Medulla oblongata (tissue), 1 donor: ENCODE data around the gene TP53BP1.

Experiments
- DNase-seq: peaks from one replicate; pipeline ENCODE4 v3.0.0-alpha.2; 2015; ENCODE audit errors: extremely low spot score

Gene TP53BP1

DNA sequence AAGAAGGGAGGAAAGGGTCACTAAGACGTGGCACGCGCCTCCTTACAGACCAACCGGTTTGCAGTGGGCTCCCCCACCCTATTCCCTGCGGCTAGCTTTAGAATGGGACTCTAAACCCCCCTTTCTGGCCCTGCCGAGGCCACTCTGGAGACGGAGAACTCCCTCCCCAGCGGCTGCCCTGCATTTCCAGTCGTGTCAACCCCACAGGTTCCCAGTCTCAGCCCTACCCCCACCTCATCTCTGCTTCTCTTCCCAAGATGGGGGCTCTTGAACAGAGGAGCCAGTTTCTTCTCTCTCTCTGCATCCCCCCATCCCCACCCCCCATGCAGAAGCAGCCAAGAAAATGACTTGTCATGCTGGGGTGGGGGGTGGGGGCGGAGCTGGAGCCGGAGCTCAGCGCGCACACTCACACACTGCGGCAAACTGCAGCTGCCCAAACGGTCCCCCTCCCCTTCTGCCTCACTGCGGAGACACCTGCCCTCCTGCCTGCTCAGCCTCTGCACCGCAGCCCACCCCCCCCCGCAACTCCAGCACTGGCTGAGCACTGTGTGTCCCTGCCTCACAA is 25.3 kb upstream of the TP53BP1 start:
- DNase-seq = peak; percentile 83

DNA sequence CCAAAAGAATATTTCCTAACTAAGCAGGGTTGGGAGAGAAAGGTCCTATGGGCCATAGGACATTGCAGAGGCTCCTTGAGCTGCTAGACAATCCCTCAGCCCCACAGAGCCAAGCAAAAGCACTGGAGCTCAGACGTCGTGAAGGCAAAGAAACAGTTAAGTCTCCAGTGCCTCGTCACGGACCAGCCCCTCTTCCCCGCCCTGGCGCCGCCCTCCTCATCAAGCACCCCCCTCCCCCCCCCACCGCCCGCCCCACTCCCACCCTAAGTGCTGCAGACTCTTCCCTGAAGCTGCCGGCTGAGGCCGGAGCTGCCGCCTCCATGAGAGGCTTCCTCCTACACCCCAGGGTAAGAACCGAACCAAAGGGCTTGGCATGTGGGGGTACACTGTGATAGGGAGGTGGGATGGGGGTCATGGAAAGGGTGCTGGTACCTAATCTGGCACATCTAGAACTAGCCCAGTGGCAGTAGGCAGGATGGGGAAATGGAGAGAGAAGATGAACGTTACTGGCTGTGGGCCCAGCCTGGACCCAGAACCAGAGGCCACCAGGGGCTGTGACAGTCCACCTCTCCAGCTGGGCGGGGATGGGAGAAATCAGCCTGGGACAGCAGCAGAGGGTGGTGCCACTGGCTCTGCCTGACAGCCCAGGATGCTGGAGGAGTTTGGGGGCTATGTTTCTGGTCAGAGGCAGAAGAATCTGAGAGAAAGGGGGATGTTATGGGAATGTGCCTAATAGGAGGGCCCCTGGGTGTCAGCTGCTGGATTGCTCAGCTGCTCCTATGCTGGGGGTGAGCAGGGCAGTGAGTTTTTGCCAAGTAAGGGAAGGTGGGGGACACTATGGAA is 24.6 kb upstream of the TP53BP1 start, which contains the start of gene MAP1A:
MAP1A (plus strand) TSS at position 255 of the 843 bp plus-strand sequence. CDS start 3,866 bp downstream, outside the sequence.
- DNase-seq = peak; percentile 70

DNA sequence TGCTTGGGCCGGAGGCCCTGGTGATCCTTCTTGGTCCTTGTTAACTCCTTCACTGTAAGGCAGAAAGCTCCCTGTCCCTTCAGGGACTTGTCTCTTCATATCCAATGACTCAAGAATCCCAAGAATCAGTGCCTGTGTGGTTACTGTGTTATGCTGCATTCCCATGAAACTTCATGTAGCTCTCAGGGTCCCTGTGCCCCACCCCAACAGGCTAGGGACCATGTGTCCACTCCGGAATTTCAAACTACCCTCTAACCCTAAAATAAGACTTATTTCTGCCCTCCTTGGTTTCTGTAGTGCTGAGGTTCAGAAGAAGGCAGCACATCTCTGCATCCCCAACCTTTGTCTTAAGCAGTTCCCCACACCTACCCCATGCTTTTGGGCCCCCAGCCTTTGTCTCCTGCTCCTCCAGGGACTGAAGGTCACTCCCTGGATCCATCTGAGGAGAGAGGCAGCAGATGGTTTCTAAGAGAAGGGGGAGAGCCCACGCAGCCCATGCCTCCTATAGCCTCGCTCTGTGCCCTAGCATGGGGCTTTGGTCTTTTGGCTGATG is 23.9 kb upstream of the TP53BP1 start:
- DNase-seq = peak; percentile 52

DNA sequence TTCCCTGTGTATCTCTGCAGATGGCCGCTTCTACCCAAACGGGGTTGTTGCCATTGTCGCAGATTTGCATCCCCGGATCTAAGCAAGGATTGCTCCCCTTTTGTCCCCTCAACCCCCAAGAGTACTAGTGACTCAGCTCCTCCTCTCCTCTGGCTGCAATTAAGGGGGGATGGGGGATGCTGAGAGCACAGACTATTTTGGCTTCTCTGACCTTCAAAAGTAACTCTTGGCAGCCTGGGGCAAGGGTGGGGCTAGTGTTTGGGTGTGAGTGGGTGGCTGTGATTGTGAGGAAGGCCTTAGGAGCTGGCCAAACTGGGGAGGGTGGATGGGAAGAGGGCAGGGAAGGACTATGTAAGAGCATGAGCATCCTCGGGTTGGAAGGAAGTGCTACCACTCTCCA is 23.2 kb upstream of the TP53BP1 start:
- DNase-seq = peak; percentile 45

DNA sequence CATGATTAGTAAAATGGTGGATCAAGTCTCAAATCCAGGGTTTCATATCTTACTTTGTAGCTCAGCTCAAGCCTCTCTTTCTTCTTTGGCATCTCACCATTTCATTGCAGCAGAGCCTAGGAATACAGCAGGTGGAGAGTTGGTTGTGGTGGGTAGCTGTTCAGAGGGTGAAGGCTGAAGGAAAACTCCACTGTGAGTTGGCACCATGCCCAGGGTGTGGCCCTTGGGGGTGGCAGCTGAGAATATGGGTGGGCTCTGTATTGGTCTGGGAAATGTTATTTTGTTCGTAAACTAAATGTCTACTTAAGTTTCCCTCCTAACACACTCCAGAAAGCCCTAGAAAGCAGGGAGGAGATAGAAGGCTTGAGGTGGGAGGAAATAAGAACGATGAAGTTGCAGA is 22.8 kb upstream of the TP53BP1 start:
- DNase-seq = no peak

DNA sequence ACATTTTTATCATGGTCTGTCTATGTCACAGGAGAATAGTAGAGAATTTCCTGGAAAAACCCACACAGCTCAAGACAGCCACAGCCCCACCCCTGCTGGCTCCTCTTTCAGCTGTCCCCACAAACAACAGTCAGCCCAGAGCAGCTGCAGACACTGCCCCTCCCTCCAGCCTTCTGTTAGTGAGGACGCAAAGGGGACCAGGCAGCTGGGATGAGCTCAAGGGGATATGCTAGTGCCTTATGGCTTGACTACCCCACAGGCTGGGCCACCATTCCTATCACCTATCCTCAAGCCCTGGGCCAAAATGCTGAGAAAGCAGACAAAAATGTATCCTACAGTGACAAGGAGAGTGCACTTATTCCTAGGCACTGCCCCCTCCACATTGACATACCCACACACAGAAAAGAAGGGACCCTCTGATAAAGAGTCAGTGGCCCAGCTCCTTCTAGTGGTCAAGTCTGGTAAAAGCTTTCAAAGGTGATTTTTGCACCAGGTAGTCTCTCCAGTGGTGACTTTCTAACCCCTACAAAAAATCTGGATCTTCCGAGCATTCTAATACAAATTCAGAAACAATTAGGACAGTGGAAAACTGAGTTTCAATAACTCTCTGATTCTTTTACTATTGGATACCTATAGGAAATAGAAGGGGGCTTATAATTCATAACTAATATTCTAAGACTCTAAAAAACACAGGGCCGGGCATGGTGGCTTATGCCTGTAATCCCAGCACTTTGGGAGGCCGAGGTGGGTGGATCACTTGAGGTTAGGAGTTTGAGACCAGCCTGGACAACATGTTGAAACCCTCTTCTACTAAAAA is 21.5 kb upstream of the TP53BP1 start:
- DNase-seq = peak; percentile 90

DNA sequence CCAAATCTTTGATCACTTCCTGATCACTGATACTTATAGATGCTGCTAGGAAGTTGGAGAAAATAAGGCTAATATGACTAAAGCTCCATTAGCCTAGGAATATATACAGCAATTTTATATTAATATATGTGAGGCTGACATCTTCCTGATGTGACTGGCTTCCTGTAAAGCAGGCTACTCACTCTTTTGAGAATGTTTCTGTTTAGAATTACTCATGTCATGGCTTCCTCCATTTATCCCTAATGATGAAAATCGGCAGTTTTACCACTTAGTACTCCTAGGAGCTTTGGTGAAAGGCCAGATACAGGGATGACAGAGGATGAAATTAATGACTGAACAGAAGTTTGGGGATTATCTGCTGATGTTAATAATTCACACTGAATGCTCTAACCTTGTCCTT is 20.6 kb upstream of the TP53BP1 start:
- no peak for DNase-seq

DNA sequence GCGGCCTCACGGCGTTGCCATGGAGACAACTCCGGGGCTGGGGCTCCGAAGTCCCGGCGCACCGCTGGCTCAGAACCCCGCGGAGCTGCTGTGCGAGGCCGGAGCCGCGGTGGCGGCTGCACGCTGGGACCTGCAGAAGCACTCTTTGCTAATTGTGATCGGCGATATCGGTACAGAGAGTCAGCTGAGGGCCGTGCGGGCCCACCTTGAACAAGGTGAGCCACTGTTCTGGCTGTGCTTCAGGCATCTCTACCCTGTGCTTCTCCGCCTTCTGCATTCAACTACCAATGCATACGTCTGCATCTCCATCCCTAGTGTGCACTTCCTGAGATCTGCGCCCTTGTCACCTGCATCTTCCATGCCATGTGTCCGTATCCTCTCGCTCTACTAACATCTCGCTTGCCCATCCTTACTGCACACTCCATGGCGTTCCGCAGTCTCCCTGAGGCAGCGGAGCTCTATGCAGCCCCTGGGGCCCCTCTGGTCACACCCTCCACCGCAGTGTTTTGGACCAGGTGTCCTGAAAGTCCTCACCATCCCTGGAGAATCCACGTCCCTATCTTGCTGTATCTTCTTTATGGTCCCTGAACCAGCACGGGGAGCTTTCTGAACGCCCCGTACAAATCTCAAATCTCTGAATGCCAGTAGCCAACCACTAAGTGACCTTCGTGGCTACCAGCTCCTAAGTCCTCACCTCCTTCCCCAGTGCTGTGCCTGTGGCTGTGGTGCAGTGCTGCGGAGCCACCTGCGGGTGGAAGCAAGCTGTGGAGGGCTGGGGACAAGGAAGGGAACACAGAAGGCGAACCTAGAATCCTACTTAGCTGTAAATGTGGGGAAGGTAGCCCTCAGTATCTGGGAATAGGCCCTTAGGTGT is 18.3 kb upstream of the TP53BP1 start:
- DNase-seq = peak; percentile 43

DNA sequence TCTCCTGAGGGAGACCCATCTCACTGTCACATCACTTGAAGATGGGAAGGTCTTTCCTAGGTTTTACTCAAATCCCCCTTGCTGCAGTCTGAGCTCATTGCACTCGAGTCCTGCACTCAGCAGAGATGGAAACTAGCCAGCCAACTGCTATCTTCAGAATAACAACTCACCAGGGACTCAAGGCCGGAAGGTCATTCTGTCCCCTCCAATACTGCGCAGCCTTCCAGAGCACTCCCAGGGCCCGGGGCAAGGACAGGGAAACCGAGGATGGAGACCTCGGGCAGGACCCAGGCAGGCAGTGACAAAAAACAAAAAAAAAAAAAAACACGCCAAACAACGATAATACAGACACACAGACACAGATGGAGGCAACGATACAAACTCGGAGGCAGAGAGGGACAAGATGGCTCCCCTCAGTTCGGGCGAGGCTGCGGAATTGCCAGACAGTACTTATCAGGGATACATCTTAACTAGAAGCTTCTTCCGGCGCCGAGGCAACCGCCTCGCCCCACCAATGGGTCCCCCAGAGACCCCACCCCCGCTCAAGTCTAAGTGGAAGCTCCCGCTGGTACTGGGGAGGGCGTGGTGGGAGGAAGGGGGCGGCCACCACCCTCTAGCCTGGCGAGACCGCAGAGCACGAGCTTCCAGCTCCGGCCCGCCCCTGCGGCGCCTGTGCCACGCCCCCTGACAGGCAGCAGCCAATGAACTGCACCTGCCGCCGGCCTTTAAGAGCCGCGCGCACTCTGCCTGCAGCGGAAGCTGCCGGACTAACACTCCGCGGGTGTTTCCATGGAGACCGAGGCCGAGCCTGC is 17.4 kb upstream of the TP53BP1 start:
- DNase-seq = peak; percentile 99

DNA sequence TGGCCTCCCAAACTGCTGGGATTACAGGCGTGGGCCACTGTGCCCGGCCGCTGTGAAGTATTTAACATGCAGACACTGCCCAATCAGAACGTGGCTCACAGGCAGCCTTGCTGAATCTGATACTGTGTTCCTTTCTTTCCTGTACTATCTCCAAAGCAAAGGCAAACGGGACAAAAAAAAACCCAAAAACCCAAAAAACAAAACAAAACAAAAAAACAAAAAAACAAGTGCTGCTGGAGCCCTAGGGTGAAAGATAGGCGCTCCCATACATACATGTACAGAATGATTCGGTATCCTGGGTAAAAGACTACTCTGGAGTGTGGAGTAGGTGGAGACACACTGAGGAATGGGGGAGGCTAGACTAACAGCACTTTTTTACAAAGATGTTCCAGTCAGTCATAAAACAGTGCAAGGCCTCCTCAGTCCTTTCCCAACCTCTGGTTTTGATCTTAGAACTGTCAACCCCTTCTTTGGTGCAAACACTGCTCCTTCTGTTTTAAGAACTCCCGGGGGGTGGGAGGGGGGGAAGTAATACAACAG is 16.8 kb upstream of the TP53BP1 start:
- DNase-seq = no peak

DNA sequence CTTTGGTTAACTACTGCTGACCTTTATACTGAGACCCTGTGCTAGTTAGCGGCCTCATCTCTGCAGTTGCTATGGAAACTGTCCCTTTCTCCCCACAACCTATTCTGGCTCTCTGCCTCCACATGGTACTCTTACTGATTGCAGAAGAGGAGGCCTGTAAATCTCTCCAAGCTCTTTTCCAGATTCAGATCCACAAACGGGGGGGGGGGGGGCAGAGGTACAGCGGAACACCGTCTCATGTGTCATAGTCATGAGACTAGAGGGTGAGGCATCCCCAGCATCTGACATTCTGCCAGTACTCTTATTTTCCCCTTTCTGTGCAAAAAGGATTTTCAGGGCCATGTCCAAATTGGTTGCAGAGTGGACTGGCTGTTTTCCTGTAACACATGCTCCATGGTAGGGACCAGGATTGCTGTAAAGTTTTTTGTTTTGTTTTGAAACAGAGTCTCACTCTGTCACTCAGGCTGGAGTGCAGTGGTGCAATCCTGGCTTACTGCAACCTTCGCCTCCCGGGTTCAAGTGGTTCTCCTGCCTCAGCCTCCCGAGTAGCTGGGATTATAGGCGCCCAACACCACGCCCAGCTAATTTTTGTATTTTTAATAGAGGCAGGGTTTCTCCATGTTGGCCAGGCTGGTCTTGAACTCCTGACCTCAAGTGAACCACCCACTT is 16.2 kb upstream of the TP53BP1 start:
- peak; percentile 23 for DNase-seq

DNA sequence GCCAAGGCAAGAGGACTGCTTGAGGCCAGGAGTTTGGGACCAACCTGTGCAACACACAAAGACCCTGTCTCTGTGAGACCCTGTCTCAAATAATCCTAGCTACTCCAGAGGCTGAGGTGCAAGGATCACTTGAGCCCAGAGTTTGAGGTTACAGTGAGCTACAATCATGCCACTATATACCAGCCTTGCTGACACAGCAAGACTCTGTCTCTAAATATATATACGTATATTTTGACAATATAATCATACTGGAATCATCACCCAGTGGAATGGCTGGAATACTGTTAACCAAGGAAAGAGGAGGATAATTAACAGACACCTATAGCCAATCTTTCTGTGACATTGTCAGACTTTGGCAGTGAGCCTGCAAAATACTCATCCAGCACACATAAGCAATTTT is 15.5 kb upstream of the TP53BP1 start:
- no peak for DNase-seq

DNA sequence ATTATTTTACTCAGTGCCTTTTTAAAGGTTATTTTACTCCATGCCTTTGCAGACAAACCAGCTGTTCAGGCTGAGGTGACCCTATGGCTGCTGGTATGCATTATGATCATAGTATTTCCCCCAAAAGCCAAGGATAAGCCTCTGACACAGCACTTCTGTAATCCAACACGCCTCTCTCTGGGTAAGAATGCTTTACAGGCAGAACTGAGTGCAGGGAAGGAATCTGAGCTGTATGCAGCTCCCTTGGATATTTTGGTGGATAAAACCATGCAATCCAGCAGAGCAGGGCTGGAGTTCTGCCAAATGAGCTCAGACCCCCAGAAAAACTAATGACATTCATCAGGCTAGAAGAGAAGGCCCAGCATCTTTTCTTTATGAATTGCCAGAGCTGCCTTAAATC is 12.8 kb upstream of the TP53BP1 start:
- no peak for DNase-seq

DNA sequence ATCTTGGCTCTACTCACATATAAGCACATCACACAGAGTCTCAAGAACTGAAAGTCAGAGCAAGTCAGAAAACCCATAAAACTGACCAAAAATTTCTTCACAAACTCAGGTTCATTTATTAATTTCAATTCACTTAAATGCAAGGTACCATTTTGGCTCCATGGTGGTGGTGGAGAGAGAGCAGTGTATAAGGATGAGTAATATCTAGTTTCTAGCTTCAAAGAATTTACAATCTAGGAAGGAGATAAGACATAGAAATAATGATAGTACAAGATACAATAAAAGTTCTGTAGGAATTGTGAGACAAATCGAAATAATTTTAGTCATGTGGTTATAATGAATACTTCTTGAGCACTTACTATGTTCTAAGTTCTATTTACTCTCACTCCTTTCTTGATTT is 6.7 kb upstream of the TP53BP1 start:
- no peak for DNase-seq

DNA sequence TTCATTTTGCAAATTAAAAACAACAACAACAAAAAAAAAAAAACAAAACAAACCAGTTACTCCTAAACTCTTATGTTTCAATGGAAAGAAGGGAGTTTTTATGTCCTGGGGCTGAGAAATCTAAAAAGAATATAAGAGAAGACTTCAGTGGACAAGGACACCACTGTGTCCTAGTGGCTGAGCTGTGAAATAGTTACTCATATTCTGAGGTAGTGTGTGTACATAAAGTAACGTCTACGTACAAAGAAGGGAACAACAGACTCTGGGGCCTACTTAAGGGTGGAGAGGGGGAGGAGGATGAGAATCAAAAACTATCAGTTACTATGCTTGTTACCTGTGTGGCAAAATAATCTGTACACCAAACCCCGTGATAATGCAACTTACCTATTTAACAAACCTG is 6.0 kb upstream of the TP53BP1 start:
- no peak for DNase-seq

DNA sequence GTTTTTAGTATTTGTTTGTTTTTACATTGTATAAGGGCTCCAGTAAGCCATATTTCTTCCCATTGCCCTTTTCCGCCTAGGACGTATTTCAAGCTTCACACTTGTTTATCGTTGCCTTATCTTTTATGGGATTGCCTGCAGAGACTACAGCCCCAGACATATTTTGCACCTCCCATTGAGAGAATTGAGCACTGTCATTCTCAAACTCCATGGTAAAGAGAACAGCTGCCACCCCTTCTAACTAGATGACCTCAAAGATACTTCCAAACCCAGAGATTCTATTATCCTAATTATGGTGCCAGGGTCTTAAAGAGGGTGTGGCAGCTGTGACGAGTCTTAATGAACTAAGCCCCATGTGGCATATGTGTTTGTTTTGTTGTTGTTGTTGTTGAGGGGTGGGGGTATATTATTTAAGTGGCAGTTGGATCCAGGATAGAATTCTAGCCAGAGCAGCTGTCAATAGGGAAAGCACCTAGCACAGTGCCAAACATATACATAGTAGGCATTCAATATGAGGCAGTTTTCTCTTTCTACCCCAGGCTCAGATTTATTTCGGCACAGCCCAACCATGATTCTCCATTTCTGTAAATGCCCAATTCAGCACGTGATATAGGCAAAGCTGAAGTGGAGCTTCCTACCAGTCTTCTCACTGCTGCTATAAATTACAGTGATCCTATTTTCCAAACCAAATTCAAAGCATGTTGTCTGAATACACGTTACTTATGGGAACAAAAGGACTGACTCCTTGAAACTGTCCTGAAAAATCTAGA is 932 bp upstream of the TP53BP1 start:
- DNase-seq = no peak

DNA sequence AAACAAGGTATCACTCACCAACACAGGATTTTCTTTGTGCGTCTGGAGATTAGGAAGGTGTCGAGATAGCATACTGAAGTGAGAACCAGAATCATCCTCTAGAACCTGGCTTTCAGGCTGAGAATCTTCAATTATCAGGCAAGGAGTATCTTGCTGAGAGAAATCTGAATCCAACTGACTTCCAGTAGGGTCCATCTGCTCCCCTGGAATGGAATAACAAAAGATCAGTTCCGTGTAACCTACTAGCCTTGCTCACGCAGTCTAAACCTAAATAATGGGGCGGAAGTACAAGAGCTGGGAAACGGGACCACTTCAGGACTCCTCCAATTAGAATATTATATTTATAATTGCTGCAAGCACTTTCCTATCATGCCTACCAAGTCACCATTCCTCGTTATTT is 690 bp downstream of the TP53BP1 start:
- no peak for DNase-seq

DNA sequence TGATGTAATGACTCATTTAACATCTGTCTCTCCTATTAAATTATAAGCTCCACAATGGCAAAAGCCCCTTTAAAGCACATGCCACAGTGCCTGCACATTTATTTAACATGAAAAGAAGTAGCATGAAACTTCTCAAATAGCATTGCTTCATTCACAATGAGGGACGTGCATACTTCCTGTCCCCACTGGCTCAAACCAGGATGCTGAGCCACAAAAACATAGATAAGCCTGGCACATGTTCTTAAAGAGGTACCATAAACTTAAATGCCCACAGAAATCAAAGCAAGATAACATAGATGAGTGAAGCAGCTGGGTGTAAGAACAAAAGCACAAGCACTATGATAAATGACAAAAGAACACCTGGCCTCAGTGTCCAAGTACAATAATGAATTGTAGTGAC is 3.8 kb downstream of the TP53BP1 start:
- DNase-seq = no peak

DNA sequence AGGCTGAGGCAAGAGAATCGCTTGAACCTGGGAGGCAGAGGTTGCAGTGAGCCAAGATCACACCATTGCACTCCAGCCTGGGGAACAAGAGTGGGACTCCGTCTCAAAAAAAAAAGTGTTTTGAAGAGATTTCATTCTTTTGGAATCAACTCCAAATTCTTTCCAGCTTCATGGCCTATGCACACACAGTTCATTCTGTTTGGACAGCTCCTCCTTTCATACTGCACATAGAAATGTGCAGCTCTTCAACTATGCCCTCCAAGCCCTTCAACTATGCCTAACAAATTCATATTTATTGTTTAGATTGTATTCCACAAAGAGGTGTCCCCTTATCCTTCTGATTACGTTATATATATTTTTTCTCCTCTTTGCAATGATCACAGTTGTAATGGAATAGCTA is 4.2 kb downstream of the TP53BP1 start:
- no peak for DNase-seq
